KOPT-K1 (cell line): ENCODE measurements around the gene ASB14.

Source experiments
- H3K27ac ChIP-seq: fragments of 200-600 bp; sonication (generic); 2 replicates; pipeline ENCODE4 v1.5.1; 2016; ENCODE audit warnings: antibody characterized with exemption, mild to moderate bottlenecking, low read depth, low read length; ENCODE audit not compliant: poor library complexity, severe bottlenecking
- H3K36me3 ChIP-seq: fragments of 200-600 bp; sonication (generic); 2 replicates; pipeline ENCODE4 v1.5.1; 2017; ENCODE audit warnings: antibody characterized with exemption, mild to moderate bottlenecking, low read length, moderate library complexity; ENCODE audit not compliant: insufficient read depth
- H3K9me3 ChIP-seq: fragments of 200-600 bp; sonication (generic); 2 replicates; pipeline ENCODE4 v1.5.1; 2017; ENCODE audit warnings: antibody characterized with exemption, low read length, mild to moderate bottlenecking; ENCODE audit not compliant: insufficient read depth, poor library complexity, severe bottlenecking

ASB14 gene

DNA sequence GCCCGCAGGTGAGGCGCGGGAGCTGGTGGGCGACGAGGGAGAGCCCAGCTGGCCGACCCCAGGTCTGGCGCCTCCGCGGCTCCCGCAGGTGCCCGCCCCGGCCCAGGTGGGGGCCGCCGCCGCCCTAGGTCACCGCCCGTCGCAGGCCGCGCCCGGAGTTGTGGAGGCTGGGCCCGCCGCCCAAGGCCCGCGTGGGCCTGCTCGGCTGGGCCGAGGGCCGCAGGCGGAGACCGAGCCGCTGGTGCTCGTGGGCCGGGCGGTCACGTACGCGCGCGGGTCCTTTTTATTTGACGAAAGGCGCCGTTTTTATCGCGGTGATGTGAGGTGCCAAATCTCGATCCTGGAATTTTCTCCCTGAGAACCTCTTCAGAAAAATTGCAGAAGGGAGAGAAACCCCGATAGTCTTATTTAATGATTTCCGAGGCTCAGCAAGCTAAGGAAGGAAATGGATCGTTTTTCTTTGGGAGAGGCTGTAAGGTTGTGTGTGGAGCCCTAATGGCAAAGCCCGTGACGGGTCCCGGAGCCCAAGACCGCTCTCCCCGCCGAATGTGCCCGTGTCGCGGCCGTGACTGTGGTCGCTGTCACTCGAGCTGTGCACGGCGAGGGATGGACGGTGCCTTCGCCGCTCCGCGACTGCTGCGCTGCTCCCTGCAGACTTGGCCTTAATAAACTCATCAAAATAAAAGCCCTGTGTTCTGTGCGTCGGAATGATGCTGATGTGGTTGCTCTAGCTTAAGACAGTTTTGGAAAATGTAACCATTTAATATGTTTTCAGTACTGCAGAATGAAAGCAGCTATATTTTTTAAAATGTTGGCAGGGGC is 64.3 kb downstream of the ASB14 start:
- H3K9me3 ChIP-seq = no peaks in the 10 kb centered on the region
- no peaks in the 10 kb centered on the region; the same call in 1 of the 2 replicates for H3K36me3 ChIP-seq
- peak overlapping the region; percentile 73 for H3K27ac ChIP-seq

GRCh38 chr3:57227204-57227929 is 65.1 kb downstream of the ASB14 start, which contains the start of gene APPL1:
TSS of gene APPL1 (plus strand) at chr3:57227729. CDS start at chr3:57227884, 155 bp downstream.
- Histone ChIP-seq H3K27ac (peak within 1 kb of the TSS; percentile 73), H3K36me3 (no peaks in the 10 kb centered on the region; the same call in 1 of the 2 replicates), H3K9me3 (no peaks in the 10 kb centered on the region)

- Histone ChIP-seq H3K36me3 (no peaks in the 10 kb centered on the region; the same call in 1 of the 2 replicates), H3K9me3 (no peaks in the 10 kb centered on the region), H3K27ac (no peak overlapping the region)
Measured at GRCh38 chr3:57226176-57226575, 66.3 kb downstream of the ASB14 start.

GRCh38 chr3:57224856-57225255 is 67.6 kb downstream of the ASB14 start:
- no peaks in the 10 kb centered on the region for H3K9me3 ChIP-seq
- no peaks in the 10 kb centered on the region for H3K36me3 ChIP-seq
- H3K27ac ChIP-seq = no peak overlapping the region

DNA sequence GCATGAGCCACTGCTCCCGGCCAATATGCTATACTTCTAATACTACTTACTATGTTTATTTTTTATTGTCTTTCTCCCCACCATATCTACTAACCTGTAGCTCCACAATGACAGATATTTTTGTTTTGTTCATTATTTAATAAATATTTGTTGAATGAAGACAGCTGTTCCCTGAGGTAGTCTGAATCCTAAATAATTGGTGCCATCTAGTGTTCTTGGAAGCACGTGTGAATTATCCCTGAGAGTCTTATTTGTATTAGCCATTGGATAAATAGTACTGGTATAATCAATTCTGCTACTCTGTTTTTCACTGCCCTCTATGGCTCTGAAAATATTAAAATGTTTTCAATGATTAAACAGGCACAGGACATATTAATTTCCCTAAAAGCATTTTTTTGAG is 70.6 kb downstream of the ASB14 start:
- Histone ChIP-seq H3K9me3 (no peaks in the 10 kb centered on the region), H3K27ac (no peak overlapping the region), H3K36me3 (no peaks in the 10 kb centered on the region)
